Lung (tissue), 12 donors: Measurements from ENCODE around the gene NQO2. TPM values are rescaled to one million over a fixed set of nuclear protein-coding genes. Genes with fewer than 3 reads are reported as not detected.

Experiments
- ATAC-seq: fragments of 200-7000 bp; cut with Tn5 transposase; one replicate; pipeline ENCODE4 v1.9.1; 2020; ENCODE audit warnings: moderate number of reproducible peaks; ENCODE audit not compliant: insufficient read depth, low FRiP score
- DNase-seq, 3 donors: peaks; one replicate each; pipeline ENCODE4 v3.0.0-alpha.2; 2013 to 2017
- H3K27ac ChIP-seq, 2 donors: one replicate each; pipeline ENCODE4 v1.5.1; 2013; ENCODE audit warnings: mild to moderate bottlenecking in 2 of 2, moderate library complexity in 2 of 2, control low read depth in 1 of 2, inconsistent platforms in 1 of 2, low read depth in 1 of 2, low read length in 1 of 2
- H3K27me3 ChIP-seq, 3 donors: one replicate each; pipeline ENCODE4 v1.5.1; 2013; ENCODE audit warnings: low read length in 2 of 3; ENCODE audit not compliant: control insufficient read depth in 3 of 3, insufficient read depth in 3 of 3
- H3K36me3 ChIP-seq, 4 donors: one replicate each; pipeline ENCODE4 v1.5.1; 2013; ENCODE audit warnings: low read length in 4 of 4, mild to moderate bottlenecking in 1 of 4, moderate library complexity in 1 of 4; ENCODE audit not compliant: control insufficient read depth in 4 of 4, insufficient read depth in 4 of 4
- H3K4me1 ChIP-seq, 5 donors: one replicate each; pipeline ENCODE4 v1.5.1; 2013; ENCODE audit warnings: low read length in 5 of 5, mild to moderate bottlenecking in 2 of 5, moderate library complexity in 1 of 5; ENCODE audit not compliant: control insufficient read depth in 5 of 5, insufficient read depth in 5 of 5
- H3K4me3 ChIP-seq: one replicate; pipeline ENCODE4 v1.5.1; 2013; ENCODE audit warnings: mild to moderate bottlenecking, control low read depth, moderate library complexity
- H3K9ac ChIP-seq, 2 donors: one replicate each; pipeline ENCODE4 v1.5.1; 2013; ENCODE audit warnings: low read length in 2 of 2, control low read depth in 1 of 2; ENCODE audit not compliant: insufficient read depth in 1 of 2
- H3K9me3 ChIP-seq, 4 donors: one replicate each; pipeline ENCODE4 v1.5.1; 2013; ENCODE audit warnings: low read length in 3 of 4, mild to moderate bottlenecking in 1 of 4, moderate library complexity in 1 of 4; ENCODE audit not compliant: control insufficient read depth in 4 of 4, insufficient read depth in 3 of 4
- CTCF ChIP-seq: IDR thresholded peaks from 2 replicates; pipeline ENCODE4 v1.5.1; 2012; ENCODE audit warnings: mild to moderate bottlenecking; ENCODE audit errors: control extremely low read depth, extremely low read depth
- WGBS, 2 donors: extraction: QIAGEN DNeasy Blood & Tissue Kit; methylation state at CpG; one replicate each; pipeline ENCODE4 v1.1.7; 2013; 5-methylcytosine and 5-hydroxymethylcytosine counted together
- polyA plus RNA-seq, 2 donors: library from polyadenylated mRNA; stranded (reverse); fragments of 200-250 nt; gene quantifications; one replicate each; pipeline ENCODE4 v1.2.1, GENCODE V29; 2013
- total RNA-seq, 2 donors: library from RNA; depleted of rRNA in 1 of 2; stranded (reverse); fragments of >200 nt in 1 of 2; gene quantifications; one replicate each; pipeline ENCODE4 v1.2.1, GENCODE V29; 2014 to 2021
- donor health status: control.
- donor health status: control.
- donor health status: Bipolar disorder and iron deficiency.
- donor health status: healthy.
- donor health status: DM: yes; HTN: yes; CAD: no.

The NQO2 gene
- total and polyA plus RNA-seq, 4 donors, result 9.4 to 47.1 (median 43.1) TPM

GRCh38 chr6:3016473-3017280 is 17.0 kb downstream of the NQO2 start:
- Histone ChIP-seq H3K4me1 (no peaks in the 10 kb centered on the region), H3K9ac (no peak overlapping the region), H3K4me3 (no peak overlapping the region), H3K9me3 (peaks cover 0 to 6% (median 3%) of the 10 kb centered on the region in 4 donors), H3K36me3 (peaks cover 5 to 22% (median 20%) of the 10 kb centered on the region in 4 donors), H3K27me3 (no peaks in the 10 kb centered on the region), H3K27ac (no peak overlapping the region)
- ATAC-seq (no peak), DNase-seq (no peak)
- WGBS, 2 donors, result 97% methylated on average over 17 of the region's 17 CpGs
- no peak for TF ChIP-seq CTCF

GRCh38 chr6:3017304-3017703 is 17.6 kb downstream of the NQO2 start:
- ATAC-seq (no peak), DNase-seq (no peak)
- TF ChIP-seq CTCF, result no peak
- peaks cover 0 to under 1% (median under 1%) of the 10 kb centered on the region in 4 donors for H3K9me3 ChIP-seq
- H3K27ac ChIP-seq, result no peak overlapping the region
- WGBS, 2 donors, result 92 to 94% methylated on average over 9 of the region's 9 CpGs
- peaks cover 2 to 21% (median 14%) of the 10 kb centered on the region in 4 donors for H3K36me3 ChIP-seq
- no peak overlapping the region for H3K9ac ChIP-seq
- peaks cover 0 to 2% (median 0%) of the 10 kb centered on the region in 5 donors for H3K4me1 ChIP-seq
- no peaks in the 10 kb centered on the region for H3K27me3 ChIP-seq
- H3K4me3 ChIP-seq, result no peak overlapping the region

GRCh38 chr6:3019065-3019464 is 19.4 kb downstream of the NQO2 start:
- H3K27me3 ChIP-seq, result no peaks in the 10 kb centered on the region
- no peak overlapping the region for H3K9ac ChIP-seq
- no peak overlapping the region for H3K27ac ChIP-seq
- H3K9me3 ChIP-seq, result no peaks in the 10 kb centered on the region
- WGBS, 2 donors, result 29 to 69% methylated on average over 1 of the region's 1 CpG
- DNase-seq (no peak), ATAC-seq (no peak)
- H3K4me3 ChIP-seq, result no peak overlapping the region
- peaks cover 0 to 15% (median 11%) of the 10 kb centered on the region in 4 donors for H3K36me3 ChIP-seq
- H3K4me1 ChIP-seq, result peaks cover 0 to 9% (median 0%) of the 10 kb centered on the region in 5 donors
- TF ChIP-seq CTCF, result no peak
